ENCODE data around the gene CASZ1. TPM values are rescaled to one million over a fixed set of nuclear protein-coding genes. Genes with fewer than 3 reads are reported as not detected.
A peak's percentile ranks its signal among the peaks of the same experiment; 100 is the strongest.

CASZ1 gene
- total RNA-seq, 1 experiment from 2014 or later: 11.1 TPM

DNA sequence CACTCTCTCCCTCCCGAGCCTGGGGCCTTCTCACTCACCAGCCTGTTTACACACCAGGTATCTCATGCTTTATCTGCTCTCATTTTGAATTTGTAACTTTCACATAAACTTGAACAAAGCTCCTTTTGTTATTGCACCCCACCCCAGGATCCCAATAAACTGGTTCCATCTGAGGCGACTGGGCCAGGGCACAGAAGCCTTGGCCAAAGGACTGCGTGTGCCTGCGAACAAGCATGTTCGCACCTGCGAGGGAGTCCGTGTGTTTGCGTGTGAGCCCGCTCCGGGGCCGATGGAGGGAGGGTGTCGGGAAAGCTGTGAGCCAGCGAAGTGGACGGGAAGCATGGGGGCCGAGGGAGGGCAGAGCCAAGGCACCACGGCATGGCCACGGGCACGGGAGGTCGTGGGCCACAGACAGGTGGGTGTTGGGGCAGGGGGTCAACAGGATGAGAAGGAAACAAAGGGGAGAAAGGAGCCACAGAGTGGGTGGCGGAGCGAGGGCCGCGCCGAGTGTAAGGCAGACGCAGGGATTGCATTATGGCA is 98.8 kb downstream of the CASZ1 start:
- Mint-ChIP-seq H3K27ac (ENCODE audit: low read depth, unreplicated experiment) (no peak overlapping the region), H3K36me3 (ENCODE audit: insufficient read depth, unreplicated experiment) (peaks cover 8% of the 10 kb centered on the region), H3K4me1 (ENCODE audit: insufficient read depth, unreplicated experiment) (peaks cover 25% of the 10 kb centered on the region), H3K4me3 (ENCODE audit: unreplicated experiment) (no peak overlapping the region), H3K27me3 (ENCODE audit: insufficient read depth, unreplicated experiment) (no peaks in the 10 kb centered on the region), H3K9me3 (ENCODE audit: unreplicated experiment) (no peaks in the 10 kb centered on the region)
- TF ChIP-seq CTCF (IDR thresholded peaks at IDR 0.05; ENCODE audit: unreplicated experiment): no peak
- ChIA-PET CTCF (interaction anchor here (0.6 kb wide), 1 partner anchor 33 kb away, joined by 3 read pairs; no protein-coding TSS in a partner anchor), POLR2A (no interaction called here)
- intact Hi-C loops (cut with micrococcal nuclease): no loop called here
- no peak for DNase-seq (ENCODE audit: unreplicated experiment)
- BruUV-seq (replicated peaks): no TSS peak

DNA sequence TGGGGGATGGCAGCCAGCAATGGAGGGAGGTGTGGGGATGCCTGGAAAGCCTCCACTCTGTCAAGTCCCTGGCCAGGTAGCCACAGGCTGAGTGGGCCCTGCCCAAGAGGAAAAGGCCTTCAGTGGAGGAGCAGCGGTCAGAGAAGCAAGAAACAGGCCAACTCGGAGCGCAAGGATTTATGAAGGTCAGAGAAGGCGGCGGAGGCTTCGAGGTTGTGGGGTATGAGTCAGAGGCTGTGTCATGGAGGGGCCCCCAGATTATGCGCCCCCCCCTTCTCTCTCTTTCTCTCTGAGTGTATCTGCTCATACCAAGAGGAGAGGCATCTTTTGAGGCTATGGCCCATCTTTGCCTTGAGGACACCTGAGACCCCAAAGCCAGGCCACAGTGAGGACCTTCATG is 99.5 kb downstream of the CASZ1 start:
- BruUV-seq (replicated peaks): no TSS peak
- H3K27ac Mint-ChIP-seq (ENCODE audit: low read depth, unreplicated experiment): peak overlapping the region; percentile 57
- H3K36me3 Mint-ChIP-seq (ENCODE audit: insufficient read depth, unreplicated experiment): peaks cover 8% of the 10 kb centered on the region
- intact Hi-C loops (cut with micrococcal nuclease): no loop called here
- no peak for DNase-seq (ENCODE audit: unreplicated experiment)
- CTCF ChIA-PET: no interaction called here
- H3K4me1 Mint-ChIP-seq (ENCODE audit: insufficient read depth, unreplicated experiment): peaks cover 29% of the 10 kb centered on the region
- H3K9me3 Mint-ChIP-seq (ENCODE audit: unreplicated experiment): no peaks in the 10 kb centered on the region
- H3K4me3 Mint-ChIP-seq (ENCODE audit: unreplicated experiment): no peak overlapping the region
- TF ChIP-seq CTCF (IDR thresholded peaks at IDR 0.05; ENCODE audit: unreplicated experiment): no peak
- no peaks in the 10 kb centered on the region for H3K27me3 Mint-ChIP-seq (ENCODE audit: insufficient read depth, unreplicated experiment)
- POLR2A ChIA-PET: no interaction called here

GRCh38 chr1:10694633-10695627 is 101.5 kb downstream of the CASZ1 start:
- H3K27ac Mint-ChIP-seq (ENCODE audit: low read depth, unreplicated experiment): no peak overlapping the region
- peak; percentile 83 for DNase-seq (ENCODE audit: unreplicated experiment)
- CTCF ChIA-PET: no interaction called here
- no TSS peak for BruUV-seq (replicated peaks)
- H3K27me3 Mint-ChIP-seq (ENCODE audit: insufficient read depth, unreplicated experiment): no peaks in the 10 kb centered on the region
- TF ChIP-seq CTCF (IDR thresholded peaks at IDR 0.05; ENCODE audit: unreplicated experiment): no peak
- intact Hi-C loops (cut with micrococcal nuclease): loop anchor here (1.0 to 5.0 kb wide), 4 partner anchors 98 to 247 kb away; no protein-coding TSS in a partner anchor
- peaks cover 24% of the 10 kb centered on the region for H3K4me1 Mint-ChIP-seq (ENCODE audit: insufficient read depth, unreplicated experiment)
- H3K36me3 Mint-ChIP-seq (ENCODE audit: insufficient read depth, unreplicated experiment): peaks cover 8% of the 10 kb centered on the region
- H3K9me3 Mint-ChIP-seq (ENCODE audit: unreplicated experiment): no peaks in the 10 kb centered on the region
- POLR2A ChIA-PET: no interaction called here
- H3K4me3 Mint-ChIP-seq (ENCODE audit: unreplicated experiment): peak overlapping the region; percentile 71

DNA sequence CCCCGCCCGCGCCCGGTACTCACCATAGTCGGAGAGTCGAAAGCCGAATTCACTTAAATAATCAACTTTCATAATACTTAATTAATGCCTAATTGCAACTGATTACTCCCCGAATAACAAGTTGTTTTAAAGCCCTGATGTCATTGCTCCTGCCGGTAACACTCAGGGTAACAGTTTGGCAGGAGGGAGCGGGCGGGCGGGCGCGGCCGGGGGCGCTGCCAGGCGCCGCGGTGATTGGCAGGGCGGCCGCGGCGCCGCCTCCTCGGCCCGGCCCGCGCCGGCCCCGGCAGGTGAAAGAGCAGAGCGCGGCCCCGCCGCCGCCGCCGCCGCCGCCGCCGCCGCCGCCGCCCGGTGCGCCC is 102.2 kb downstream of the CASZ1 start:
- Mint-ChIP-seq H3K9me3 (ENCODE audit: unreplicated experiment) (no peaks in the 10 kb centered on the region), H3K4me1 (ENCODE audit: insufficient read depth, unreplicated experiment) (peaks cover 19% of the 10 kb centered on the region), H3K27me3 (ENCODE audit: insufficient read depth, unreplicated experiment) (no peaks in the 10 kb centered on the region), H3K4me3 (ENCODE audit: unreplicated experiment) (peak overlapping the region; percentile 71), H3K36me3 (ENCODE audit: insufficient read depth, unreplicated experiment) (peaks cover 8% of the 10 kb centered on the region), H3K27ac (ENCODE audit: low read depth, unreplicated experiment) (no peak overlapping the region)
- no peak for TF ChIP-seq CTCF (IDR thresholded peaks at IDR 0.05; ENCODE audit: unreplicated experiment)
- ChIA-PET POLR2A (no interaction called here), CTCF (no interaction called here)
- BruUV-seq (replicated peaks): no TSS peak
- intact Hi-C loops (cut with micrococcal nuclease): loop anchor here (1.0 to 5.0 kb wide), 4 partner anchors 99 to 248 kb away; no protein-coding TSS in a partner anchor
- DNase-seq (ENCODE audit: unreplicated experiment): peak; percentile 63

Data from MCF 10A (cell line).